Measurements from ENCODE around the gene LRRC41.

DNA sequence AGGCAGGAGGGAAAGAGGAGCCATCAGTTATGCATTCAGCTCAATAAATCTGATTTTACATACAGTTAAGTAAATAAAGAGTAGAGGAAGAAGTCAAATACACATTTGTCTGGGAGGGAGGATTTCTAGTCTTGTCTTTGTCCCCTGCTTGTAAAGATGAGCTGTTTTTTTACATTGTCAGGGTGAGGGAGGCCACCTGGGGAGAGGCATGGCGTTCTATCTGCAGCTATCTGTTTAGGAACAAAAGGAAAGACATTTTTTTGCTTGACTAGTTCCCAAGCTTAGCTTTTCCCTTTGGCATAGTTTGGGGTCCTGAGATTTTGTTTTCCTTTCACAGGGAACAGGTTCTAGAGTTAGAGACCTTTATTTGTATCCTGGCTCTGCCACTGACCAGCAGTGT, 40.9 kb downstream of the LRRC41 start:
- TF ChIP-seq POLR2A (IDR thresholded peaks at IDR 0.05; ENCODE audit: low read length) (no peak), GATA1 (IDR thresholded peaks at IDR 0.05; ENCODE audit: low read depth, low read length) (no peak)

Measured in erythroblast (primary cell).